Fibroblast of lung (primary cell): ENCODE measurements around the gene RBL2.

Experiments
- CTCF ChIP-seq, 2 donors: IDR thresholded peaks in 1 of 2; conservative IDR thresholded peaks in 1 of 2; 1 replicate in 1 of 2; 2 replicates in 1 of 2; pipeline ENCODE4 v1.5.1; 2011 to 2012; ENCODE audit warnings: low read length in 2 of 2, control low read depth in 1 of 2, inconsistent platforms in 1 of 2, low read depth in 1 of 2, mild to moderate bottlenecking in 1 of 2
- EZH2 ChIP-seq: IDR thresholded peaks from 2 replicates; pipeline ENCODE4 v1.5.1; 2012; ENCODE audit warnings: low read length, control low read depth, mild to moderate bottlenecking; ENCODE audit errors: missing control alignments

DNA sequence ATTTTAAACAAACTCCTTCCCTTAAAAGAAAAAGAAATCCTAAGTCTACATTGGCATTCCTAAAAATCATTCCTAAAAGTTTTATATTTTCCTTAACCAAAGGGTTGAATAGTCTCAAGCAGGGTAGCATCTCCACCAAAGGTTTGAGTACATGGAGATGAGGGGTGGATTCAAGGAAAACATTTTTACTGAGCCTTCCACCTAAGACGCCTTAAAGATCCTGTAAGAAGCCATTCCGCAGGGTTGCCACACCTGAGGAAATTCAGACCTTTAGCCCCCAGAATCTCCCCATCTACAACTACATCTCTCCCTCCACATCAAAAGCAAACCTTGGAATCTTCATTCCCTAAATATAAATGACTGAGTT, 76.4 kb downstream of the RBL2 start:
- TF ChIP-seq CTCF (conservative IDR thresholded peaks at IDR 0.05 in 1 of 2, IDR thresholded peaks at IDR 0.05 in 1 of 2; ENCODE audit: low read depth in 1 of 2, low read length in 2 of 2): no peak
- TF ChIP-seq EZH2: no peak
